ENCODE measurements around the gene DST. TPM values are rescaled to one million over a fixed set of nuclear protein-coding genes. Genes with fewer than 3 reads are reported as not detected.

The DST gene
- total RNA-seq, 1 experiment from 2014 or later, result 91.9 TPM

DNA sequence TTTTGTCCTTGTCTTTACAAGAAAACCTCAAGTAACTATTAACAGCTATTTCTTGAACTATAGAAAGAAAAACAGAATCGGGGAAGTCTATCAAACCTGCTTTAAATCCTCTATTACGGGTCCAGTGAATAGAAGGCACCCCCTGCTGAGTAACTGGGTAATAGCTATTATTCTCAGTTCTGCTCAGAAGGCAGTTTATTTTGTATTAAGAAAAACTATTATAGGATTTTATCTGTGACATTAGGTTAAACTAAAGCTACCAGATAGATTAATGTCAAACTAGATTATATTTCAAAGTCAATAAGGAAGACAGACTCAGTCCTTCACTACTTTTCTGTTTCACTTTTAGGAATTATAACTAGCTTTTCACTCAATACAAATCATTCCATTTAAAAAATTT lies 93.7 kb downstream of the DST start:
- H3K27ac Mint-ChIP-seq, result no peak overlapping the region
- no peak overlapping the region for H3K56ac ChIP-seq (ENCODE audit: insufficient read length, low read depth, low read length)

More for the DNA sequence above, 93.7 kb downstream of the DST start:
- TF ChIP-seq CTCF (conservative IDR thresholded peaks at IDR 0.05), result no peak
- H3K23ac ChIP-seq (ENCODE audit: insufficient read length, low read depth, low read length), result no peak overlapping the region
- no peak overlapping the region for H3K18ac ChIP-seq (ENCODE audit: insufficient read length, low read depth, low read length)
- H3K4ac ChIP-seq (ENCODE audit: low read depth, low read length), result no peak overlapping the region
- H3K4me1 Mint-ChIP-seq, result peaks cover 2% of the 10 kb centered on the region in 2 experiments; a peak in 2 of 4 replicates
- no peak overlapping the region for H3K4me3 Mint-ChIP-seq
- no peak overlapping the region for H3K4me2 ChIP-seq (ENCODE audit: insufficient read depth, insufficient read length, low read length)
- H3T11ph ChIP-seq (ENCODE audit: low read length), result no peak overlapping the region
- H3K27me3 ChIP-seq (ENCODE audit: insufficient read depth, low read length), result no peaks in the 10 kb centered on the region
- H3K79me1 ChIP-seq (ENCODE audit: insufficient read depth, low read depth, low read length, poor library complexity, severe bottlenecking), result no peaks in the 10 kb centered on the region
- H2BK120ac ChIP-seq (ENCODE audit: low read depth, low read length, poor library complexity, severe bottlenecking), result no peak overlapping the region
- no peak overlapping the region for H2BK5ac ChIP-seq (ENCODE audit: insufficient read length, low read length)
- no peak for DNase-seq
- H2AK5ac ChIP-seq (ENCODE audit: insufficient read length, low read length), result no peak overlapping the region
- no peak overlapping the region for H2BK12ac ChIP-seq (ENCODE audit: insufficient read length, low read depth, low read length)
- H3K14ac ChIP-seq (ENCODE audit: insufficient read depth, low read length), result no peak overlapping the region
- no peak overlapping the region for H4K5ac ChIP-seq (ENCODE audit: insufficient read length, low read depth, low read length)
- WGBS (ENCODE audit: extremely low coverage, insufficient read length, low lambda C conversion rate), result no CpG with 5 or more reads among the region's 2 CpGs
- no peak overlapping the region for H2BK15ac ChIP-seq (ENCODE audit: low read depth, low read length)
- H3K4me1 ChIP-seq (ENCODE audit: insufficient read depth, low read length), result no peaks in the 10 kb centered on the region
- H3K9me3 Mint-ChIP-seq, result no peaks in the 10 kb centered on the region
- no peaks in the 10 kb centered on the region for H3K23me2 ChIP-seq (ENCODE audit: insufficient read length, low read depth, low read length, poor library complexity, severe bottlenecking)
- no peaks in the 10 kb centered on the region for H4K20me1 ChIP-seq (ENCODE audit: control insufficient read depth, insufficient read depth, insufficient read length)
- no peaks in the 10 kb centered on the region for H3K79me2 ChIP-seq (ENCODE audit: insufficient read depth, low read length)
- no peak overlapping the region for H2AFZ ChIP-seq (ENCODE audit: low read length)
- no peak overlapping the region for H3K9ac ChIP-seq (ENCODE audit: extremely low read depth, insufficient read length, low read length)
- H3K27ac ChIP-seq (ENCODE audit: insufficient read length, low read depth, low read length), result no peak overlapping the region
- H3K9me3 ChIP-seq (ENCODE audit: control insufficient read depth, low read depth, low read length), result no peaks in the 10 kb centered on the region
- H4K91ac ChIP-seq (ENCODE audit: insufficient read length, low read depth, low read length), result no peak overlapping the region
- peaks cover 3 to 23% (median 9%) of the 10 kb centered on the region in 3 experiments; a peak in 5 of 7 replicates for H3K36me3 Mint-ChIP-seq (ENCODE audit: insufficient read depth in 1 of 3, low read depth in 3 of 3)
- H2BK20ac ChIP-seq (ENCODE audit: low read depth, low read length, poor library complexity, severe bottlenecking), result no peak overlapping the region
- no peaks in the 10 kb centered on the region for H3K27me3 Mint-ChIP-seq (ENCODE audit: low read depth)
- H4K8ac ChIP-seq (replicated peaks; ENCODE audit: insufficient read length, low read depth, low read length), result no peak overlapping the region
